Eye (tissue), 1 donor: ENCODE results near the gene ME1.
"Not testable (repeated sequence)": the region's sequence is repeated elsewhere in the genome, so short reads cannot be mapped to it uniquely, and the experiment has no call there.

Source experiments
- DNase-seq: peaks from one replicate; pipeline ENCODE4 v3.0.0-alpha.2; 2015

ME1 gene

DNA sequence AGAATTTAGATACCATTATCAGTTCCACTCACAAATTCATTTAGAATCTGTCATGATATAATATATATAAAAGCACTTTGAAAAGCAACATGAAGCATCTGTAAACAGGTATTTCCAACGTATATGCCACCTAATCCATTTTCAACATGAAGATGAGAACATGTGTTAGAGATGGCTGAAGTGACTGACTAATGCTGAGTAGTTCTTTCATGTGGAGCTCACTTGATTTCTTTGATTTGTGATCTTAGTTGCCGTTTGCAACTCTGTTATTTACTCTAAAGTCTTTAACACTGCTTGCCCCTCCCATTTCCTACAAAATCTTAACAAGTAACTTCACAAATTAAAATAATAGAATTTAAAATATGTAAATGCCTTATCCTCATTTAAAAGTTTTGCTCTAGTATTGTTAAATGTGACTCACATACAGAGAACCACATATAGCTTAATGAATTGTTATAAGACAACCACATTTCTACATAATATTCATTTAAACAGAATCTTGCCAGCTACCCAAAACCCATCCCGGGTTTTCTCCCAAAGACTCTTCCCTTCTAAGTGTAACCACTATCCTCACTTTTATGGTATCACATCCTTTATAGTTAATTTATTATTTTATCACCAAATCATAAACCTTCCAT, 78.3 kb downstream of the ME1 start:
- no peak for DNase-seq

DNA sequence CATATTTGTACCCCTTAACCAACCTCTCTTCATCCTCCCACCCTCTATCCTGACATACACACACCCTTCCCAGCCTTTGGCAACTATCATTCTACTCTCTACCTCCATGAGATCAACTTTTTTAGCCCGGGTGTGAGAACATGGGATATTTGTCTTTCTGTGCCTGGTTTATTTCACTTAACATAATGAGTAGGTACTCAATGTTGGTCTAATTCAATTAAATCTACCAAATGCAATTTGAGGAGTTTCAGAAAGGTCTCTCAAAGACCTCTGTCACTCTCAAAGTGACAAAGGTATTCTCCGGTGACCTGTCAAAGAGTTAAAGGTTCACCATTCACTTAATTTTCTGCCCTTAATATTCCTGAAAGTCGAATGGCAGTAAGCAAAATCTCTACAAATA, 87.7 kb downstream of the ME1 start:
- DNase-seq: no peak

DNA sequence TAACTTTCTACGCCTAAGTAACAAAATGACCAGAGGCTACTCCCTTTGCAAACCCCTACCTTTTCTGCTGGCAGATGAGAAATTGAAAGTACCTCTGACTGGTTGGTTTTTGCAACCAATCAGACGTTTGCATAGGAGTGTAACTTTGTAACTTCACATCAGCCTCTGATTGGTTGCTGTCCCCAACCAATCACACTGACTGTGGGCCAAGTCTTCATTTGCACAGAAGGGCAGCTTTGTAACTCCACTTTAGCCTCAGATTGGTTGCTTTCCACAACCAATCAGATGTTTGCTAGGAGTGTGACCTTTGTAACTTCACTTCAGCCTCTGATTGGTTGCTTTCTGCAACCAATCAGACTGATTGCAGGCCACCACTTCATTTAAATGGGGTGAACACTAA, 89.1 kb downstream of the ME1 start:
- no peak for DNase-seq

DNA sequence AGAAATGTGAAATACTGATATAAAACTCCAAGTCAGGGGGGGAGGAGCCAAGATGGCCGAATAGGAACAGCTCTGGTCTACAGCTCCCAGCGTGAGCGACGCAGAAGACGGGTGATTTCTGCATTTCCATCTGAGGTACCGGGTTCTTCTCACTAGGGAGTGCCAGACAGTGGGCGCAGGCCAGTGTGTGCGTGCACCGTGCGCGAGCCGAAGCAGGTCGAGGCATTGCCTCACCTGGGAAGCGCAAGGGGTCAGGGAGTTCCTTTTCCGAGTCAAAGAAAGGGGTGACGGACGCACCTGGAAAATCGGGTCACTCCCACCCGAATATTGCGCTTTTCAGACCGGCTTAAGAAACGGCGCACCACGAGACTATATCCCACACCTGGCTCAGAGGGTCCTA, 96.9 kb downstream of the ME1 start:
- DNase-seq: not testable (repeated sequence)

DNA sequence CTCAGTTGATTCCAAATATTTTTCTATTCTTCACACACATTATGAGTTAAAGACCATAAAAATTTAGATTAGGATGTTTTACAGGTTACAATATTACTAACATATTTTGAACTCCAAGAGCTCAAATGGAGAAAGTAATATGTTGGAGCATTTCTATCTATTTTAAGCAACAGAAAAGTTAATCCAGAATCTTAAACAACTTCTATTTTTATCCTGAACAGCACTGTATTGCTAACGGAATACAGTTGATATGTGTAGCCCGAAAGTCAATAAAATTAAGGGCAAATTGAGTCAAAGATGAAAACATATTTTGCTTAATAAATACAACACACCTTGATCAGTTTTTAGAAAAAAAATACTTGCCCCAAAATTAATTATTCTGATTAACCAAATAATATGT, 97.4 kb downstream of the ME1 start:
- no peak for DNase-seq

DNA sequence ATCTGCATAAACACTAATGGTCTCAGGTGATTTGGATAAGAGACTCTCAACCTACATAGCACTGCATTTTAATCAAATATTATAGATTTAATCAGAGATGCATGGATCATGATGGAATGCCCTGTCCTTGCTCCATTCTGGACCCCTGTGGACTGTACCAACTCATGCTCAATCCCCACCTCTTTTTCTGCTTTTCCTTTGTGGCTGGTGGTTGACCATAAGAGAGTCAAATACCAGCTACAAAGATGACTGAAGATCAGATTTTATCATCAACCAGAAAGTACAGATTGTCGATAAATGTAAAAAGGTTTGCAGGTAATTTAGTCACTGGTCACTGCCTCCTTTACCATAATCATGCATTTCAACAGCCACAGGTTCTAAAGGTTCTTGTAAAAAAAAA, 116.2 kb downstream of the ME1 start:
- no peak for DNase-seq

DNA sequence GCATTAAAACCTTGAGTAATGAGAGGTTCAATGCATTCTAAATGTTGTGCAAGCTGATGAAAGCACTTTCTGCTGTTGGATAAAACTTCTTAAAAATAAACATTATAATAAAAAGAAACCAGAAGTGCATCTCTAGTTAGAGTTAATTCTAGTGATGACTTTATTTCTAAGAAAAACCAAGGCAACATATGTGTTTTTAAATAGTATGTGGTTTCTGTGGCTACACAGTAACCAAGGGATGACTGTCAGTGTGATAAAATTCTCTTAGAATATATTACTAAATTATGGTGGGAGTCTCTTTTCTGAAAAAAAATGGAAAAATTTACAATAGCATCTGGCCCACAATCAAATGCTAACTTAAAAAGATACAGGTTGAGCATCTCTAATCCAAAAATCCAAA, 117.0 kb downstream of the ME1 start:
- DNase-seq: no peak

DNA sequence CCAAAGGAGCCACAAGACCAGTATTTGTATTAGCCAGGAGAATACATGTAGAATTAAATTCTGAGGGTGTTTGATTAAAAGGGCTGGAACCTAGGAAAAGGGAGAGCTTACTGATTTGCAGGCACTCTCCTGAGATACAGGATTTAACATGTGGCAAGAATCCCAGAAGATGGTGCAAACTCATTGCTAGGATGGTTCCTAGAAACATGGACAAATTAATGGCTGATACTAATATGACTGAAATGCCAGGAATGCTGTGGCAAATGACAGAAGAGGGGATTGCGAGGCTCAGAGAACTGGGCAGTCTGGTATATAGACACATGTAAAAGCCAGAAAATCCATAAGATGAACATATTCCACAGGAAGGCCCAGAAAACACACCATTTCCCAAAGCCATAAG, 119.6 kb downstream of the ME1 start:
- no peak for DNase-seq

DNA sequence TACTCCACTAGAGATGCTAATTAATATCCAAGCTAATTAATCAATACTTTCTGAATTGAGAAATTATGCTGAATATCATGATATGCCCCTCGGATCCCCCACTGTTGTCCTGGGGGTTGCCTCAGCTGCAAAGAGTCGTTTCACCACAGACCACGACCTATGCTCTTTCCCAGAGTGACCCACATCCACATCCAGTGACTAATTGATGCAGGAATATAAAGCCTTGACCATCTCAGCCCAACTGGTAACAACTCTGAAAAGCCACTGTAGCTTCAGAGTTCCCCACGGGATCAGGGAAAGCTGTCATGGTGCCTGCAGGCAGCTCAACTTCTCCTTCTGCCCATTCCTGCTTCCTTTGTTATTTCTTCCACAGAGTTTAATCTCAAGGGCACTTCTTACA, 120.8 kb downstream of the ME1 start:
- no peak for DNase-seq

DNA sequence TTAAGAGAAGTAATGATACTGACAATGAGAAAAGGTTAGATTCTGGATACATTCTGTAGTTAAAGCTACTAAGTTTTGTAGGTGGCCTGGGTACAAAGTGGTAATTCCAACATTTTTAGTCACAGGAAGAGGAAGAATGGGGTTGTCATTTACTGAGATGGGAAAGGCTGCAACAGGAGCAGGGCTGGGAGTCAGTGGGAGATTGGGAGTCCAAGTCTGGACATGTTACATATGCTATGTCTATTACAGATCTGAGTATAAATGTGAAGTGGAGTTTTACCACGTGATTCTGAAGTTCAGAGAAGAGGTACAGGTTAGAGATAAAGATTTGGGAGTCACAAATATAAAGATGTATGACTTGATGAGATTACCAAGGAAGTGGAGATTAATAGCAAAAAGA, 121.5 kb downstream of the ME1 start:
- DNase-seq: no peak

DNA sequence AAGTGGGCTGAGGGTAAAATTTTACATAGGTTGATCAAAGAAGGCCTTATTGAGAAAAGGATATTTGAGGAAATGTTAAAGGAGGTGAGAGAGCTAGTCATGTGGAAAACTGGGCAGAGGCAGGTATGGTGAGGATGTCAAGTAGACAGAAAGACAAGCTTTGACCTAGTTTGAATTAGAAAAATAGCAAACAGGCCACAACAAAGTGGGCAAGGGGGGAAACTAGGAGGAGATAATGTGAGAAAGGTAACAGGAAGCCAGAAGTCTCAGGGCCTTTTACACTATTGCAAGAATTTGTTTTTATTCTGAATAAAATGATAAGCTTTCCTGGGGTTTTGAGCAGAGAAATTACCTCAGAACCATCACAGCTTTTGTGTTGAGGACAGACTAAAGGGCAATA, 122.0 kb downstream of the ME1 start:
- no peak for DNase-seq

DNA sequence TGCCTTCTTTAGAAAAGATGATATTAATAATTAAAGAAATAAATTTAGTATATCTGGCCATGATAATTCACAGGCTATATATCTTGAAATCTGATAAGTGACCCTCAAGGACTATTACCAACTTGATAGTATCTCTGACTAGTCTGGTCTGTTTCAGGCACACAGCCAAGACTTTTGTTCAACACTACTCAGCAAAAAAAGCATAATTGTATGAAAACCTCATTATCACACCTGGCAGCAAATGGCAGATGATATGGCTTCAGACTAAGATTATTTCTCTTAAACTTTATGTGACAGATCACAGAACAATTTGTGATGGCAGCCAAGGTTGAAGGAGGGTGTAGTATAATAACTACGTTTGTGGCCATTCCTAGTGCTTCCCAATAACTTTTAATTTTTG, 123.0 kb downstream of the ME1 start:
- DNase-seq: no peak

DNA sequence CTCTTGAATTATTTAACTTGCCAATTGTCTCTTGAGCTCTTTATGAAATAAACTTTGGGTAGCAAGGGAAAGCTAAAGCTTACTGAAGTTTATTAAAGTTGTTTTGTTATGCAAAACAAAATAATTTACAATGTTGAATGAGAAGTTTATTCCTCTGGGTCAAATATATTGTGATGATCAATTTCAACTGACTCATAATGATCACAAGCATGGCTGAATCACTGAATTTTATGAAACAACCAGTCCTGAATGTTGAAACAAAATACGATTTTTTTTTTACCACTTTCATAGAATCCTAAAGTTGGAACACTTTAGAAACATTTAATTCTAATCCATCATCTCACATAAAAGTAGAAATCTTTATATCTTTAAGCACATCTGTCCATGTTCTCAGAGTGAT, 127.4 kb downstream of the ME1 start:
- no peak for DNase-seq

DNA sequence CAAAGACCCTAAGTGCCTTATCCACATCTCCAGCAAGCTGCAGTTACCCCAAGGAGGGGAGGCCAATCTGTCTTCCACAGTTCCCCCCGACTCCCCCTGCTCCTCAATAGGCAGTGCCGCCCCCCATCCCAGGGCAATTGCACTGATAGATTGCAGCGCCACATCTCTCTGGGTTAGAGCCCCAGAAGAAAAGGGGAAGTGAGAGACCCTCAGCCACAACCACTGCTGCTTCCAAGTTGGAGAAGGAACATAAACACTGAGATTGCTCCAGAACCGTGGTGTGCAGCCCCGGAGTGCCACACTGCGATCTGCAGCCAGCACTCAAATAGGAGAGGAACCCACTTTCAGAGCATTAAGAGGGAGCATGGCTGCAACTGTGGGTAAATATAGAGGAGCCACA, 136.2 kb downstream of the ME1 start:
- DNase-seq: no peak

DNA sequence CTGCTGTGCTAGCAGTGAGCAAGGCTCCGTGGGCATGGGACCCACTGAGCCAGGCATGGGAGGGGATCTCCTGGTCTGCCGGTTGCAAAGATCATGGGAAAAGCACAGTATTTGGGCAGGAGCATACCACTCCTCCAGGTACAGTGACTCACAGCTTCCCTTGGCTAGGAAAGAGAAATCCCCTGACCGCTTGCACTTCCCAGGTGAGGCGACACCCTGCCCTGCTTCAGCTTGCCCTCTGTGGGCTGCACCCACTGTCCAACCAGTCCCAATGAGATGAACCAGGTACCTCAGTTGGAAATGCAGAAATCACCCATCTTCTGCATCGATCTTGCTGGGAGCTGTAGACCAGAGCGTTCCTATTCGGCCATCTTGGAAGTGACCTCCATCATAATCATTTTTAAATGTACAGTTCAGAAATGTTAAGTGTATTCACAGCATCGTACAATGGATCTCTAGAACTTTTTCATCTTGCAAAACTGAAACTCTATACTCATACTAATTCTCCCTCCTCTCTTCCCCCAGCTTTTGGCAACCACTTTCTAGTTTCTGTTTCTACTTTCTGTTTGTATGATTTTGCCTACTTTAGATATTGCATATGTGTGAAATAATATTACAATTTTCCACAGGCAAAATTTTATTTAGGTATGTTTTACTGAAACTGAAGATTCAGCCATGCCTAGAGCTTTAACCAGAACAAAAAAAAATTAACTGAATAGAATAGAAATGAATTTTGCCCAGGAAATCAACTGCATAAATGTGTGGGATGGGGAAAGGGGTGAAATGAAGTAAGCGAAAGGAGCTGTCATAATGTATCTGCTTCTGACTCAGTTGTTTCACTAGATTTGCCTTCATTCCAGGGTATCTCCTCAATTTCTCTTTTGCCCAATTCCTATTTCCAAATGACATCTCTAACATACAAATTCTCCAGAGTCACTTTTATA, 137.7 kb downstream of the ME1 start:
- no peak for DNase-seq

DNA sequence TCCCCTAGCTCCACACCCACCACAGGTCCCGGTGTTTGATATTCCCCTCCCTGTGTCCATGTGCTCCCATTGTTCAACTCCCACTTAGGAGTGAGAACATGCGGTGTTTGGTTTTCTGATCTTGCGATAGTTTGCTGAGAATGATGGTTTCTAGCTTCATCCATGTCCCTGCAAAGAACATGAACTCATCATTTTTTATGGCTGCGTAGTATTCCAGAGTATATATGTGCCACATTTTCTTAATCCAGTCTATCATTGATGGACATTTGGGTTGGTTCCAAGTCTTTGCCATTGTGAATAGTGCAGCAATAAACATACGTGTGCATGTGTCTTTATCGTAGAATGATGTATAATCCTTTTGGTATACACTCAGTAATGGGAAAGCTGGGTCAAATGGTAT, 143.6 kb downstream of the ME1 start:
- not testable (repeated sequence) for DNase-seq

DNA sequence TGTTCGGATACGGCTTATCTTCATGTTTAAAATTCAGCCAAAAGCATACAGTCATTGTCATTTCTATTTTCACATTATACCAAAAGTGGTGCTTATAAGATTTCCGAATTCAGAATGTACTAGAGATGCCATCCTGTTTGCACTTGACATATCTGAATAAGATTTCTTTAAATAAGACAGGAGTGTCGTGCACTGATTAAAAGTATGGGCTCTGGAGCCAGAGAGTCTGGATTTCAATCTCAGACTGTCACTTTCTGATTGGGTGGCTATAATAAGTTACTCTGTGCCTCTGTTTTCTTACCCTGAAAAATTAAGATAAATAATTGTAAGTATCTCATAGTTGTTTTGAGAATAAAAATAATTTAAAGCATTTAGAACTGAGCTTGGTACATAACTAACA, 144.9 kb downstream of the ME1 start:
- no peak for DNase-seq

DNA sequence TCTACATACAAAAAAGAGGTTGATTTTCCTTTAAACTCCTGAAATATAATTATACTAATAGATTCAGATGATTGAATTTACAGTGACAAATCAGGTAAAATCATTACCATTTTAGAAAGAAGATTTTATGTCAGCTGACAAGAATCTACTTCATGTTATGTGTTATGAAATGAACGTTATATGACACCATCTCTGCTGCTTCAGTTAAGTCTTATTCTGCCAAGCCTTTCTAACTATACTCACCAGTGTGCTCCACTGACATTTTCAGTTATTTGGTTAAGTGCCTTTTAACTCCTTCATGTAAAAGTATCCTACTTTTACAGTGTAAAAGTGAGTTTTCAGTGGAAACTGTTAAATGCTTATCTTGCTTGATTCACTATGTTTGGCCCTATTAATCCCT, 157.3 kb downstream of the ME1 start:
- no peak for DNase-seq

DNA sequence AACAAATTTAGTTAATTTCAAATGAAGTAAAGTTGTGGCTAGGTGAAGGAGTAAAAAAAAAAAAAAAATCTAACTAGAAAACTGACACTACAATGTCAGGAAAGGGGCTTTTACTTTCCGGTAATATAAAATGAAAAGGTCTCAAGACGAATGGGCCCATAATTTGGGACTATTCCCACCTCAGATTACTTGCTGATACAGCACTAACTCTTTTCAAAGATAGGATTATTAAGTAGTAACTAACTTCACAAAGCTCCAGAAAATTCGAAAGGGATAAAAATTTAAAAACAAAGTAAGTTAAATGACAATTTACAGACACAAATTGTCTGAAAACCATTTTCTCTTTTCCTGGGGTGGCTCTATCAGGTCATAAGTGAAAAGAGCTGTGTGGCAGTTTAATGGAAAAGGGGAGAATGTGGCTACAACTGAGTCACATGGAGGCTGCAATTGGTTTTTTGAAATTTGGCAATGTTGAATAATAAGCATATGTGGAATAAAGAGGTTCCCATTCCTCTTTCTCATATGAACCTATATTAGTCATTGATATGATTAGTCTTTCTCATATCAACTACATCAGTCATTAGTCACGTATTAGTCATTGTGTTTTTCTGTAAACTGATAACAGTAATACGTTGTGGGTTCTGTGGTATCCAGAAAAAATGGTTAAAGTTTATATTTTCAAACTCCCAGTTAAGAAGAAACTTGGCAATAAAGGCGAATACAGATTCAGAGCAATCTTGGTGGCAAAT, 159.7 kb downstream of the ME1 start:
- DNase-seq: no peak

DNA sequence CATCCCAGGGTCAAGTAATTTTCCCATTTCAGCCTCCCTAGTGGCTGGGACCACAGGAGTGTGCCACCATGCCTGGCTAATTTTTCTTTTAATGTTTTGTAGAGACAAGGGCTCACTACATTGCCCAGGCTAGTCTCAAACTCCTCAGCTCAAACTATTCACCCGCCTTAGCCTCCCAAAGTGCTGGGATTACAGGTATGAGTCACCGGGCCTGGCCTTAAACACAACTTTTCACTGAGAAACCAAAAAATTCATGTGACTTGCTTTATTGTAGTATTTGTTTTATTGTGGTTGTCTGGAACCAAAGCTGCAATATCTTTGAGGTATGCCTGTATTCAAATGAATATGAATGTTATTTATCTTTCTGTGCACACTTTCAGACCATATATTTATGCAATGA, 165.5 kb downstream of the ME1 start:
- no peak for DNase-seq

DNA sequence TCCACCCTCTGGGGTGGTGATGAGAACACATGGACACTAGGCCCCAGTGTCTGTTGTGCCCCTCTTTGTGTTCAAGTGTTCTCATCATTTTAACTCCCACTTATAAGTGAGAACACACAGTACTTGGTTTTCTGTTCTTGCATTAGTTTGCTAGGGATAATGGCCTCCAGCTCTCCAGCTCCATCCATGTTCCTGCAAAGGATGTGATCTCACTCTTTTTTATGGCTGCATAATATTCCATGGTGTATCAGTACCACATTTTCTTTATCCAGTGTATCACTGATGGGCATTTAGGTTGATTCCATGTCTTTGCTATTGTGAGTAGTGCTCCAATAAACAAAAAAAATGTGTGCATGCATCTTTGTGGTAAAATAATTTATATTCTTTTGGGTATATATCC, 170.3 kb downstream of the ME1 start:
- DNase-seq: no peak

DNA sequence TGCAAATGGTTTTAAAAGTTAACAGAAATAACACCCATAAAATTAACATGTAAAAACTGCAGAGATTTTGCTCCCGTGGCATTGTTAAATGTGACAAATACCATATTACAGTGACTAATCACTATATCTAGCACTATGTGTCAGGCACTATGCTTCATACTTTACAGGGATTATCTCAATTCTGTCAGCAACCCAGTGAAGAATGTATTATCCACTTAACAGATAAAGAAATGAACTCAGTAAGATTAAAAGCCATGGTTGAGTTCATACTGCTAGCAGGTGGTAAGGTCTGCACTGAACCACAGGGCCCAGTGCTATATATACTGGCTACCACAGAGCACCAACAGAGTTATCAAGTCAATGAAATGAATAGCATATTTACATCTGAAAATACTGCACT, 172.3 kb downstream of the ME1 start:
- no peak for DNase-seq

DNA sequence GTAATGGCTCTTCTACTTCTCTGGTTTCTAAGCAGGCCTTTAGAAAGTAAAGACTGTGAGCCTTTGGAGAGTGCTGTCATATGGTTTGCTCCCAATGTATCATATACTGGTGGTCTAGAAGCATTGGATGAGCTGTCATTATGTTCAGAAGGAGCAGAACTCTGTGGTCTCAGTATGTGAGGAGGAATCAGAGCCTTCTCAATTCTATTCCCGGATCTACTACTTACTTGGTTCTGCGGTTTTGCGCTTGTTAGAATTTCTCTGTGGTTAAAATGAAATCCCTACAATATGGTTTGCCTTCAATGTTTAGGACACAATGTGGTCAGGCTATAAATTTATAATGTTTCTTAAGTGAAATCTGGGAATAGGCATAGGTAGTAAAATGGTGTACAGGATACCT, 173.1 kb downstream of the ME1 start:
- no peak for DNase-seq

DNA sequence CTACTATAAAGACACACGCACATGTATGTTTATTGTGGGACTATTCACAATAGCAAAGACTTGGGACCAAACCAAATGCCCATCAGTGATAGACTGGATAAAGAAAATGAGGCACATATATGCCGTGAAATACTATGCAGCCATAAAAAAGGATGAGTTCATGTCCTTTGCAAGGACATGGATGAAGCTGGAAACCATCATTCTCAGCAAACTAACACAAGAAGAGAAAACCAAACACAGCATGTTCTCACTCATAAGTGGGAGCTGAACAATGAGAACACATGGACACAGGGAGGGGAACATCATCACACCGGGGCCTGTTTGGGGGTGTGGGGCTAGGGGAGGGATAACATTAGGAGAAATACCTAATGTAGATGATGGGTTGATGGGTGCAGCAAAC, 174.1 kb downstream of the ME1 start:
- not testable (repeated sequence) for DNase-seq
